ENCODE measurements around the gene OR10T2.
"Not testable (repeated sequence)": the region's sequence is repeated elsewhere in the genome, so short reads cannot be mapped to it uniquely, and the experiment has no call there.

OR10T2 gene

GRCh38 chr1:158355773-158356285, 43.4 kb downstream of the OR10T2 start:
- no peak for DNase-seq (ENCODE audit: low spot score)

GRCh38 chr1:158354255-158354654, 45.0 kb downstream of the OR10T2 start:
- no peak for DNase-seq (ENCODE audit: low spot score)

DNA sequence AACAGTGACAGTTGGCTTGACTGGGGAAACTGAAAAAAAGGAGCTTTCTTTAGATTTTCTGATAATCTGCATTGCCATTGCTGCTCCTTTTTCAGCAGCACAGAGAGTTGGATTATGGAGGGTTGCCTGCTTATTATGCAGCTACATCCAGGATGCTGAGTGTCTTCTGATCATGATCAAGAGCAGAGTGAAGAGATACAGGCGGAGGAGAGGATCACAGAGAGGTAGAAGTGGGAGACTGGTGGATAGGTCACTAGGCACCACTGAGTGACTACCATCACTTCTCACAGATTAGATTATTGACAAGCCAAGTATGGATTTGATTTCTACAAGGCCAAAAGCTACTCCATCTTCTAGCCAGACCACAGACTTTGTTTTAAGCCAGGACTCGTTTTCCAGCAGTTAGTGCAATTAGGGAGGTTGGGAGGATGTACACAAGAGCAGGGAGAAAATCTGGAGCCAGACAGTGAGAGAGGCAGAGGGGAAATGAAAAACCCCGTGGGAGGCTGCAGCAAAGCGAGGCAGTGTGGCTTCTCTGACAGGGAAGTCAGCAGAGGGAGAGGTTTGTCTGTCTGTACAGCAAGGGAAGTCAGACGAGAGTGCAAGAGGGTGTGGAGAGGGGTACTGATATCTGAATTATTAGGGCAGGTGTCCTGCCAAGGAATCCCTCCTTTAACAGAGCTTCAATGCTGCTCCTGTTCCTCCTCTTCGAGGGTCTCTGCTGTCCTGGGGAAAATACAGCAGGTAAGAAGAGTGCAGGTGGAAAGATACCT, 45.8 kb downstream of the OR10T2 start, which contains the start of gene CD1E:
Gene CD1E, plus strand, starts transcription at position 592 of the 773 bp plus-strand sequence. Its CDS starts 95 bp downstream, at position 687.
- DNase-seq (ENCODE audit: low spot score), result no peak

- not testable (repeated sequence) for DNase-seq (ENCODE audit: low spot score)
Measured at GRCh38 chr1:158348946-158349345, 50.3 kb downstream of the OR10T2 start.
